Mesenchymal stem cell (in vitro differentiated cells and primary cell): ENCODE measurements around the gene FRMD4B.

Experiments
- DNase-seq: peaks from one replicate; pipeline ENCODE4 v3.0.0-alpha.2; 2013
- H2AFZ ChIP-seq: one replicate; pipeline ENCODE4 v1.6.1; 2013; ENCODE audit warnings: low read depth, mild to moderate bottlenecking, control low read depth, inconsistent platforms, low read length, moderate library complexity
- H2AK5ac ChIP-seq: 2 replicates; pipeline ENCODE4 v1.6.1; 2013; ENCODE audit warnings: low read length, moderate library complexity, mild to moderate bottlenecking, inconsistent platforms; ENCODE audit not compliant: severe bottlenecking
- H2BK120ac ChIP-seq: one replicate; pipeline ENCODE4 v1.6.1; 2013; ENCODE audit warnings: low read depth, mild to moderate bottlenecking, inconsistent platforms, low read length, moderate library complexity
- H2BK12ac ChIP-seq, 2 experiments: one replicate each; pipeline ENCODE4 v1.6.1; 2013; ENCODE audit warnings: inconsistent platforms in 2 of 2, low read length in 2 of 2, mild to moderate bottlenecking in 2 of 2, moderate library complexity in 2 of 2, control low read depth in 1 of 2
- H2BK15ac ChIP-seq: one replicate; pipeline ENCODE4 v1.6.1; 2013; ENCODE audit warnings: mild to moderate bottlenecking, low read depth, inconsistent platforms; ENCODE audit not compliant: poor library complexity, severe bottlenecking
- H2BK5ac ChIP-seq: 2 replicates; pipeline ENCODE4 v1.6.1; 2013; ENCODE audit warnings: low read depth, mild to moderate bottlenecking, low read length, control low read depth, inconsistent platforms; ENCODE audit not compliant: poor library complexity, severe bottlenecking
- H3K14ac ChIP-seq, 2 experiments: one replicate each; pipeline ENCODE4 v1.6.1; 2013; ENCODE audit warnings: inconsistent platforms in 2 of 2, low read length in 2 of 2, control low read depth in 1 of 2, mild to moderate bottlenecking in 1 of 2, moderate library complexity in 1 of 2
- H3K18ac ChIP-seq, 2 experiments: one replicate each; pipeline ENCODE4 v1.6.1; 2013; ENCODE audit warnings: inconsistent platforms in 2 of 2, low read length in 2 of 2, control low read depth in 1 of 2, low read depth in 1 of 2, mild to moderate bottlenecking in 1 of 2
- H3K23ac ChIP-seq, 2 experiments: one replicate each; pipeline ENCODE4 v1.6.1; 2013; ENCODE audit warnings: inconsistent platforms in 2 of 2, low read length in 2 of 2, mild to moderate bottlenecking in 2 of 2, moderate library complexity in 2 of 2, control low read depth in 1 of 2
- H3K27ac ChIP-seq: 2 replicates; pipeline ENCODE4 v1.5.1; 2013; ENCODE audit warnings: mild to moderate bottlenecking, moderate library complexity, low read length, control low read depth, inconsistent platforms; ENCODE audit not compliant: poor library complexity, severe bottlenecking
- H3K27me3 ChIP-seq, 2 experiments: 2 replicates each; pipeline versions ENCODE4 v1.6.1 to v1.7.0; 2013; ENCODE audit warnings: low read length in 2 of 2, mild to moderate bottlenecking in 2 of 2, moderate library complexity in 2 of 2, control low read depth in 1 of 2, inconsistent platforms in 1 of 2; ENCODE audit not compliant: control insufficient read depth in 1 of 2, insufficient read depth in 1 of 2
- H3K36me3 ChIP-seq, 2 experiments: 2 replicates each; pipeline versions ENCODE4 v1.6.1 to v1.7.0; 2013; ENCODE audit warnings: low read length in 2 of 2, control low read depth in 1 of 2, inconsistent platforms in 1 of 2, low read depth in 1 of 2, mild to moderate bottlenecking in 1 of 2; ENCODE audit not compliant: insufficient read depth in 2 of 2, control insufficient read depth in 1 of 2
- H3K4ac ChIP-seq, 2 experiments: one replicate each; pipeline ENCODE4 v1.6.1; 2013; ENCODE audit warnings: inconsistent platforms in 2 of 2, low read length in 2 of 2, mild to moderate bottlenecking in 2 of 2, moderate library complexity in 2 of 2, control low read depth in 1 of 2, low read depth in 1 of 2
- H3K4me1 ChIP-seq: 2 replicates; pipeline ENCODE4 v1.6.1; 2013; ENCODE audit warnings: low read depth, low read length, control low read depth; ENCODE audit not compliant: control insufficient read depth, insufficient read depth
- H3K4me2 ChIP-seq: 2 replicates; pipeline ENCODE4 v1.6.1; 2013; ENCODE audit warnings: low read length, mild to moderate bottlenecking, inconsistent platforms; ENCODE audit not compliant: poor library complexity, severe bottlenecking
- H3K4me3 ChIP-seq, 2 experiments: 2 replicates each; pipeline versions ENCODE4 v1.5.1 to v1.7.0; 2013; ENCODE audit warnings: low read length in 2 of 2, mild to moderate bottlenecking in 2 of 2, control low read depth in 1 of 2, low read depth in 1 of 2; ENCODE audit not compliant: insufficient read depth in 1 of 2
- H3K79me1 ChIP-seq: replicated peaks from 2 replicates; pipeline ENCODE4 v1.6.1; 2013; ENCODE audit warnings: mild to moderate bottlenecking, control low read depth, low read length, inconsistent platforms; ENCODE audit not compliant: poor library complexity, severe bottlenecking
- H3K9ac ChIP-seq: 2 replicates; pipeline ENCODE4 v1.7.0; 2013; ENCODE audit warnings: mild to moderate bottlenecking, low read length, moderate library complexity
- H3K9me3 ChIP-seq: 2 replicates; pipeline ENCODE4 v1.7.0; 2013; ENCODE audit warnings: mild to moderate bottlenecking, low read length; ENCODE audit not compliant: control insufficient read depth
- H4K8ac ChIP-seq: one replicate; pipeline ENCODE4 v1.6.1; 2013; ENCODE audit warnings: inconsistent platforms, mild to moderate bottlenecking, low read length, moderate library complexity
- H4K91ac ChIP-seq: one replicate; pipeline ENCODE4 v1.6.1; 2013; ENCODE audit warnings: mild to moderate bottlenecking, low read length, inconsistent platforms
- WGBS: methylation state at CpG from one replicate; pipeline ENCODE4 v1.1.7; 2013; ENCODE audit warnings: mixed read lengths; 5-methylcytosine and 5-hydroxymethylcytosine counted together

FRMD4B gene

GRCh38 chr3:69178838-69179739 is 206.8 kb downstream of the FRMD4B start:
- H3K14ac ChIP-seq = peak overlapping the region in 1 of 2 experiments; percentile 35
- peak overlapping the region in 1 of 2 experiments; percentile 2 for H2BK12ac ChIP-seq
- no peak overlapping the region for H3K4ac ChIP-seq
- 92% methylated on average over 4 of the region's 5 CpGs for WGBS
- no peak overlapping the region for H3K27ac ChIP-seq
- no peaks in the 10 kb centered on the region for H3K9me3 ChIP-seq
- no peak overlapping the region for H2AK5ac ChIP-seq
- no peak overlapping the region for H4K8ac ChIP-seq
- H3K4me3 ChIP-seq = no peak overlapping the region
- no peaks in the 10 kb centered on the region for H3K27me3 ChIP-seq
- DNase-seq = no peak
- H2BK5ac ChIP-seq = no peak overlapping the region
- peaks cover 0 to 15% of the 10 kb centered on the region in 2 experiments for H3K36me3 ChIP-seq
- no peak overlapping the region for H3K23ac ChIP-seq
- H2AFZ ChIP-seq = no peak overlapping the region
- no peak overlapping the region for H3K9ac ChIP-seq
- H4K91ac ChIP-seq = no peak overlapping the region
- H3K4me2 ChIP-seq = no peak overlapping the region
- peaks cover 3% of the 10 kb centered on the region for H3K4me1 ChIP-seq
- peak overlapping the region in 1 of 2 experiments; percentile 6 for H3K18ac ChIP-seq
- H3K79me1 ChIP-seq = peaks cover 22% of the 10 kb centered on the region
- H2BK15ac ChIP-seq = no peak overlapping the region
- no peak overlapping the region for H2BK120ac ChIP-seq

DNA sequence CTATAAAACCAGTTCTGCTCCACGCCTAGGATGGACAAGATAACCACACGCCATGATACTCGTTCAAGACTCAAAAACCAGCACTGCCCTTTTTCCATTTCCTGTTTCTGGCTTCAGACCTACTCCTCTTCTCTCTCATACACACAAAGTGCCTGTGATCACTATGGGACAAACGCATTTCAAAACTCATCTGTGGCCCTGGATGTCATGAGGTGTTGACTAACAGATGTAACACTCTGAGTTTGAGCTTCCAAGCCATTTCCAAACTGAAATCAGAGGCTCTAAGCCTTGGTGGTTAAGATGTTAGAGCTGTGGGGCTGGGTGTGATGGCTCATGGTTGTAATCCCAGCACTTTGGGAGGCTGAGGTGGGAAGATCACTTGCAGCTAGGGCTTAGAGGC is 207.8 kb downstream of the FRMD4B start:
- Histone ChIP-seq H3K23ac (no peak overlapping the region), H4K8ac (no peak overlapping the region), H2BK12ac (no peak overlapping the region), H3K36me3 (peaks cover 0 to 15% of the 10 kb centered on the region in 2 experiments), H3K4me2 (no peak overlapping the region), H2BK15ac (no peak overlapping the region), H3K27me3 (no peaks in the 10 kb centered on the region), H3K4me1 (peaks cover 3% of the 10 kb centered on the region), H2AFZ (no peak overlapping the region), H3K14ac (no peak overlapping the region), H3K27ac (no peak overlapping the region), H3K4ac (no peak overlapping the region), H2BK5ac (no peak overlapping the region), H4K91ac (no peak overlapping the region), H2BK120ac (no peak overlapping the region), H3K9me3 (no peaks in the 10 kb centered on the region), H2AK5ac (no peak overlapping the region), H3K9ac (no peak overlapping the region), H3K4me3 (no peak overlapping the region), H3K79me1 (peaks cover 22% of the 10 kb centered on the region), H3K18ac (peak overlapping the region in 1 of 2 experiments; percentile 28)
- WGBS = 92% methylated on average over 4 of the region's 4 CpGs
- DNase-seq = no peak

GRCh38 chr3:69174871-69175737 is 210.8 kb downstream of the FRMD4B start:
- Histone ChIP-seq H3K36me3 (peaks cover 0 to 4% of the 10 kb centered on the region in 2 experiments), H4K8ac (no peak overlapping the region), H2AK5ac (no peak overlapping the region), H3K14ac (no peak overlapping the region), H2BK15ac (no peak overlapping the region), H3K4ac (no peak overlapping the region), H3K23ac (no peak overlapping the region), H3K27ac (no peak overlapping the region), H2BK12ac (no peak overlapping the region), H3K4me2 (no peak overlapping the region), H2AFZ (no peak overlapping the region), H2BK120ac (no peak overlapping the region), H3K9me3 (no peaks in the 10 kb centered on the region), H3K27me3 (no peaks in the 10 kb centered on the region), H2BK5ac (no peak overlapping the region), H3K18ac (no peak overlapping the region), H3K4me3 (no peak overlapping the region), H4K91ac (no peak overlapping the region), H3K79me1 (peaks cover 14% of the 10 kb centered on the region), H3K9ac (no peak overlapping the region), H3K4me1 (peaks cover 3% of the 10 kb centered on the region)
- DNase-seq = peak; percentile 55
- WGBS = 79% methylated on average over 2 of the region's 4 CpGs

DNA sequence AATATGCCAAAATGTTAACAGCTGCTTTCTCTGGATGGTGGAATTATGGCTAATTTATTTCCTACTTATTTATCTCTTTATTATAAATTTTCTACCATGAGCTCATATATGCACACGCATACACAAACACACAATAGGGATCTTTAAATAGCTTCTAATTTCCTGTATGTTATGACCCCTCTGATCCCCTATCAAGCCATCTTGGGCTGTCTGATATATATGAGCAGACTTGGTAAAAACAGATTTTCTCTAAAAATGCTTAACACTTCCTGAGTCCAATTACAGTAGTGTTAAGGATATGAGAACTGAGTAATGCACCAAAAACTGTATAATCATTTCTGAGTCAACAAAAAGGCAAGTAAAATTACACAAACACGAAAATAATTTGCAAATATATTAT is 211.4 kb downstream of the FRMD4B start:
- 100% methylated on average over 1 of the region's 2 CpGs for WGBS
- Histone ChIP-seq H4K8ac (no peak overlapping the region), H3K14ac (no peak overlapping the region), H3K9me3 (no peaks in the 10 kb centered on the region), H3K4me2 (no peak overlapping the region), H3K18ac (no peak overlapping the region), H3K79me1 (peaks cover 13% of the 10 kb centered on the region), H2BK5ac (no peak overlapping the region), H3K27ac (no peak overlapping the region), H3K23ac (no peak overlapping the region), H3K27me3 (no peaks in the 10 kb centered on the region), H2BK120ac (no peak overlapping the region), H3K9ac (no peak overlapping the region), H3K4me3 (no peak overlapping the region), H3K36me3 (peaks cover 0 to 5% of the 10 kb centered on the region in 2 experiments), H4K91ac (no peak overlapping the region), H3K4me1 (peaks cover 3% of the 10 kb centered on the region), H2AK5ac (no peak overlapping the region), H2BK12ac (no peak overlapping the region), H2BK15ac (no peak overlapping the region), H3K4ac (no peak overlapping the region), H2AFZ (no peak overlapping the region)
- DNase-seq = no peak
